K562 (cell line): ENCODE measurements around the gene TDRD10. TPM values are rescaled to one million over a fixed set of nuclear protein-coding genes. Genes with fewer than 3 reads are reported as not detected.

Source experiments
- ATAC-seq: fragments of 200-7000 bp; cut with Tn5 transposase; 3 replicates; pipeline ENCODE4 v1.9.1; 2020; ENCODE audit warnings: moderate library complexity
- BruUV-seq: library from RNA; stranded (reverse); fragments of 400-500 nt; replicated peaks from 2 replicates; lab custom pipeline; 2021; lab: Mats Ljungman, UMichigan
- CTCF ChIA-PET: fragments of 300-600 bp; formaldehyde crosslinking; extraction: SDS; loops from one replicate; lab custom pipeline; 2021; ENCODE audit warnings: low intra/inter-chr PET ratio; lab: Yijun Ruan, JAX
- POLR2A ChIA-PET: fragments of 300-600, 350-650 bp; sonication (Branson Sonifier 250); formaldehyde crosslinking; extraction: SDS; loops from one replicate; lab custom pipeline; 2021; ENCODE audit warnings: antibody characterized with exemption, inconsistent platforms; lab: Yijun Ruan, JAX
- DNase-seq, 4 experiments: peaks; one replicate each; pipeline versions ENCODE4 v3.0.0 to v3.0.0-alpha.2; 2011 to 2018; ENCODE audit warnings: low spot score in 3 of 4, mixed read lengths in 3 of 4; ENCODE audit errors: extremely low read depth in 1 of 4
- FAIRE-seq: peaks from 2 replicates; lab custom pipeline; 2011; peaks lifted over from hg19 to GRCh38; lab: Jason Lieb, UNC
- H2AFZ ChIP-seq: 2 replicates; pipeline ENCODE4 v1.6.0; 2011; ENCODE audit warnings: low read depth, low read length, control low read depth, inconsistent platforms
- H3K27ac ChIP-seq: fragments of 200-600 bp; 3 replicates; pipeline ENCODE4 v1.8.0; 2011; ENCODE audit warnings: low read depth, mild to moderate bottlenecking, control low read depth, inconsistent platforms, low read length, moderate library complexity, mixed read lengths; ENCODE audit errors: extremely low read depth
- H3K27me3 ChIP-seq, 2 experiments: fragments of 300-600 bp in 1 of 2; 2 replicates in 1 of 2; 3 replicates in 1 of 2; pipeline versions ENCODE4 v1.6.0 to v1.8.0; 2011; ENCODE audit warnings: inconsistent platforms in 2 of 2, low read length in 2 of 2, mild to moderate bottlenecking in 1 of 2, mixed read lengths in 1 of 2, moderate library complexity in 1 of 2; ENCODE audit not compliant: control insufficient read depth in 2 of 2, insufficient read depth in 2 of 2
- H3K36me3 ChIP-seq: fragments of 300-600 bp; 3 replicates; pipeline ENCODE4 v1.8.0; 2011; ENCODE audit warnings: mild to moderate bottlenecking, low read length, inconsistent platforms; ENCODE audit not compliant: control insufficient read depth, insufficient read depth
- H3K4me1 ChIP-seq, 2 experiments: fragments of 200-600 bp in 1 of 2; replicated peaks in 1 of 2; 2 replicates in 1 of 2; 3 replicates in 1 of 2; pipeline versions ENCODE4 v1.5.1 to v1.8.0; 2011; ENCODE audit warnings: inconsistent platforms in 2 of 2, low read length in 2 of 2, mild to moderate bottlenecking in 1 of 2, mixed read lengths in 1 of 2, moderate library complexity in 1 of 2; ENCODE audit not compliant: control insufficient read depth in 2 of 2, insufficient read depth in 2 of 2
- H3K4me2 ChIP-seq: 2 replicates; pipeline ENCODE4 v1.6.1; 2011; ENCODE audit warnings: low read length, control low read depth, inconsistent platforms, mixed read lengths; ENCODE audit not compliant: insufficient read depth
- H3K4me3 ChIP-seq: fragments of 200-600 bp; sonication (generic), shearing (Covaris generic); 2 replicates; pipeline ENCODE4 v1.5.1; 2016; ENCODE audit warnings: control low read depth, inconsistent platforms
- H3K79me2 ChIP-seq: fragments of 200-600 bp; 3 replicates; pipeline ENCODE4 v1.8.0; 2011; ENCODE audit warnings: low read length, inconsistent platforms; ENCODE audit not compliant: control insufficient read depth, insufficient read depth
- H3K9ac ChIP-seq, 2 experiments: 2 replicates each; pipeline versions ENCODE4 v1.6.0 to v1.6.1; 2011; ENCODE audit warnings: low read depth in 2 of 2, low read length in 2 of 2, control low read depth in 1 of 2, inconsistent platforms in 1 of 2, mild to moderate bottlenecking in 1 of 2, mixed read lengths in 1 of 2; ENCODE audit not compliant: insufficient read depth in 1 of 2
- H3K9me1 ChIP-seq: one replicate; pipeline ENCODE4 v1.6.0; 2011; ENCODE audit warnings: inconsistent platforms, mild to moderate bottlenecking, low read length, moderate library complexity; ENCODE audit not compliant: control insufficient read depth, insufficient read depth
- H3K9me3 ChIP-seq: replicated peaks from 2 replicates; pipeline ENCODE4 v1.5.1; 2011; ENCODE audit warnings: low read depth, low read length, inconsistent platforms; ENCODE audit not compliant: control insufficient read depth, insufficient read depth
- H4K20me1 ChIP-seq: replicated peaks from 2 replicates; pipeline ENCODE4 v1.6.1; 2011; ENCODE audit warnings: low read length, inconsistent platforms, mixed read lengths; ENCODE audit not compliant: control insufficient read depth, insufficient read depth
- ETV6 ChIP-seq, 3 experiments: fragments of 150-350 bp in 1 of 3; sonication (generic) in 1 of 3; formaldehyde crosslinking in 1 of 3; IDR thresholded peaks; 2 replicates each; pipeline versions ENCODE4 v1.6.1 to v1.8.0; 2014 to 2022; ENCODE audit warnings: borderline replicate concordance in 2 of 3, low read depth in 2 of 3, antibody characterized with exemption in 1 of 3, low read length in 1 of 3, mild to moderate bottlenecking in 1 of 3, missing genetic modification reagents in 1 of 3
- NKRF ChIP-seq: fragments of 450-650 bp; IDR thresholded peaks from 2 replicates; pipeline ENCODE4 v1.6.1; 2016; ENCODE audit warnings: borderline replicate concordance
- RBFOX2 ChIP-seq: fragments of 200-400 bp; formaldehyde crosslinking; IDR thresholded peaks from 2 replicates; pipeline ENCODE4 v1.6.1; 2017; ENCODE audit warnings: low read depth, mild to moderate bottlenecking, low read length, moderate library complexity
- ZNF408 ChIP-seq: fragments of 250-450 bp; sonication (Bioruptor Pico); IDR thresholded peaks from 2 replicates; pipeline ENCODE4 v1.4.0; 2020; ENCODE audit warnings: low read depth, mild to moderate bottlenecking, moderate library complexity
- ZNF436 ChIP-seq: fragments of 250-450, 450-650 bp; sonication (Bioruptor Pico); formaldehyde crosslinking; IDR thresholded peaks from 2 replicates; pipeline ENCODE4 v1.7.0; 2020; ENCODE audit warnings: mild to moderate bottlenecking
- whole genome bisulfite sequencing: fragments of 100-300 bp; shearing (Covaris generic); methylation state at CpG from one replicate; pipeline ENCODE4 v1.1.6; 2016; ENCODE audit warnings: low coverage, mixed read lengths; ENCODE audit not compliant: insufficient coverage; ENCODE audit errors: missing lambda C conversion rate; 5-methylcytosine and 5-hydroxymethylcytosine counted together
- in situ Hi-C: fragments of 300-500 bp; cut with MboI; formaldehyde crosslinking; loops from 4 replicates; pipeline ENCODE4 v1.15.0; 2018; ENCODE audit warnings: inconsistent platforms, mixed read lengths
- intact Hi-C: fragments of 100-400 bp; cut with micrococcal nuclease; formaldehyde crosslinking; loops from 2 replicates; pipeline ENCODE4 v1.14.2; 2022
- polyA plus RNA-seq, 8 experiments: library from polyadenylated mRNA; depleted of rRNA in 4 of 8; stranded (reverse) in 5 of 8; unstranded in 3 of 8; fragments of >200 nt; fragmentation: Nextera tagmentation in 2 of 8; fragmentation: Illumina TruSeq in 1 of 8; extraction: Ambion mirVana in 2 of 8; extraction: Trizol in 1 of 8; gene quantifications; 2 replicates each; pipeline versions ENCODE4 v1.2.1 to v1.2.3, GENCODE V29; 2011 to 2014; ENCODE audit warnings: inconsistent platforms in 1 of 8, missing spikeins in 1 of 8
- total RNA-seq, 7 experiments: library from RNA; depleted of rRNA in 6 of 7; stranded (reverse); fragments of >200 nt in 6 of 7; fragmentation: Illumina TruSeq in 2 of 7; extraction: Trizol in 2 of 7; gene quantifications; 2 replicates each; pipeline versions ENCODE4 v1.2.1 to v1.2.3, GENCODE V29; 2011 to 2021; ENCODE audit warnings: low replicate concordance in 1 of 7

Gene TDRD10
- total and polyA plus RNA-seq, 9 of the 15 experiments (the other 6 are each of a cell fraction or from before 2014, with no cell fraction given) = not detected

GRCh38 chr1:154550657-154551056, 48.6 kb downstream of the TDRD10 start (continued):
- no peak for TF ChIP-seq ZNF436 (CRISPR knock-in tag)
- TF ChIP-seq, all 486 proteins: peak for 0

GRCh38 chr1:154551474-154551873, 49.5 kb downstream of the TDRD10 start:
- peaks cover 9% of the 10 kb centered on the region for H3K79me2 ChIP-seq
- H2AFZ ChIP-seq = no peak overlapping the region
- POLR2A ChIA-PET = no interaction called here
- H3K9ac ChIP-seq = no peak overlapping the region
- no peaks in the 10 kb centered on the region for H3K27me3 ChIP-seq
- H3K27ac ChIP-seq = no peak overlapping the region
- H3K4me1 ChIP-seq = peaks cover 0 to under 1% of the 10 kb centered on the region in 2 experiments; a peak in 2 of 5 replicates
- CTCF ChIA-PET = no interaction called here
- 97% methylated on average over 4 of the region's 4 CpGs for WGBS
- FAIRE-seq (no peak), ATAC-seq (no peak), DNase-seq (no peak)
- no peaks in the 10 kb centered on the region for H3K9me3 ChIP-seq
- intact Hi-C loops = no loop called here
- BruUV-seq = no TSS peak
- peaks cover 78% of the 10 kb centered on the region for H3K36me3 ChIP-seq
- H3K4me2 ChIP-seq = no peak overlapping the region
- TF ChIP-seq ZNF408 (CRISPR knock-in tag) (no peak), RBFOX2 (0 out of 2 replicates have a peak, but pooled peaks have one; percentile 12), NKRF (no peak), ETV6 (IDR thresholded peaks at IDR 0.05; ENCODE audit: borderline replicate concordance in 1 of 2, low read depth in 2 of 2, low read length in 1 of 2) (no peak), ETV6 (CRISPR knock-in tag; IDR thresholded peaks at IDR 0.05; ENCODE audit: borderline replicate concordance) (no peak)
- in situ Hi-C loops = no loop called here
- no peak overlapping the region for H3K4me3 ChIP-seq
- H4K20me1 ChIP-seq = peaks cover 8% of the 10 kb centered on the region; the same call in 1 of the 2 replicates
- H3K9me1 ChIP-seq = no peaks in the 10 kb centered on the region
